GM18508 (cell line): ENCODE data around the gene RABL2A.
"Not testable (repeated sequence)": the region's sequence is repeated elsewhere in the genome, so short reads cannot be mapped to it uniquely, and the experiment has no call there.

Source experiments
- ATAC-seq: cut with Tn5 transposase; IDR thresholded peaks from one replicate; pipeline ENCODE4 v1.9.1; 2021; ENCODE audit warnings: moderate number of reproducible peaks; ENCODE audit not compliant: insufficient read depth, unreplicated experiment

Gene RABL2A

DNA sequence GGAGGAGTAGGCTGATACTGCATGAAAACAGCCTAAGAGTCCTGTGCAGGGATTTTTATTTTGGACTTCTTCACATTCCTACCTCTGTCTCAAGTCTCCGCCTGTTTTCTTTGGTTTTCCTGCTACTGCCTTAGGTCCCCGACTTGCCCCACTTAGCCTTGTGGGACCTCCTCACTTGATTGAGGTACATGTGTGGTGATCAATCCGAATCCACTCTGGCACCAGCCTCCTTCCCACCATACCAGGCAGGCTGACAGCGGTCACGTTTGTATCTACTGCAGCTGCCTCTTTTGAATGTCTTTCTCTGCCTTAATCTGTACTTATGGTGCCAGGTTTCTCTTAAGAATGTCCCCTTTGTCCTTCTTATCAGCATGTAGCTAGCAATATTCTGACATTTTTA lies 22.4 kb upstream of the RABL2A start:
- not testable (repeated sequence) for ATAC-seq

DNA sequence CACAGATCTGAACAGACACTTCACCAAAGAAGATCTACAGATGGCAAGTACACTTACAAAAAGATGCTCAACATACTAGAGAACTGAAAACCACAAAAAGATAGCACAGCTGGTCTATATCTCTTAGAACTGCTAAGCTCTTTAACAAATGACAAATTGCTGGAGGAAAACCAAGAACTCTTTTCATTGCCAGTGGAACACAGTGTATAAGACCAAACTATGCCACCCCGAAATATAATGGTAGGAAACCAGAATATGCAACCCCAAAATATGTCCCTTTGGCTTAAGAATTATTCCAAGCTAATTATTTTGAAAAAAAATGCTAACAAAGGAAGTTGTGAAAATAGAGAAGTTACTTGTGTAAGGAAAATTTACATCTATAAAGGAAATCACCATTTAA lies 21.0 kb upstream of the RABL2A start:
- not testable (repeated sequence) for ATAC-seq

DNA sequence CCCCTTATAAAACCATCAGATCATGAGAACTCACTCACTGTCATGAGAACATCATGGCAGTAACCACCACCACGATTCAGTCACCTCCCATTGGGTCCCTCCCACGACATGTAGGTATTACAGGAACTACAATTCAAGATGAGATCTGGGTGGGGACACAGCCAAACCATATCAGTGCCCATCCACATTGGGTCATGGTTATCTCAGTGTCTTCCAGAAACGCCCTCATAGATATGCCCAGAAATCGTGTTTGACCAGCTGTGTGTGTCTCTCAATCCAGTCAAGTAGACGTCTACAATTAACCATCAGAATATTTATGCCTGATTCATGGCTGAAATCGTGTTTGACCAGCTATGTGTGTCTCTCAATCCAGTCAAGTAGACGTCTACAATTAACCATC lies 17.2 kb upstream of the RABL2A start:
- not testable (repeated sequence) for ATAC-seq

DNA sequence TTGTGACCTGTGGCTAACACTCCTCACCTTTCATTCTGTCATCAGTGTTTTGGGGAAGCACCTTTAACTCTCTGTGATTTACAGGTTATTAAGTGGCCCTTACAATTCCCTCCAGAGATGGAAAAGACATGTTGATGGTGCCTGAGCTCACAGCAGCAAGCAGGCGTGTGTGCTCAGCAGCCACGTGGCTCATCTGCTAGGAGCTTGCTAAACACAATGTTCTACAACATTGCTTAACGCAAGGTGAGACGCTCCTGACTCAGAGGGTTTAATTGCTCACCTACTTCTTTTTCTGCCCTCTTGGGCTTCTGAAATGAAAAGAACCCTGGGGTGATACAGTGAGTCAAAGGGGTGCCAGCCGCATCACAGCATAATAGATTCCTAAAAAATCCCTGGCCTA lies 6.1 kb upstream of the RABL2A start:
- ATAC-seq: not testable (repeated sequence)

DNA sequence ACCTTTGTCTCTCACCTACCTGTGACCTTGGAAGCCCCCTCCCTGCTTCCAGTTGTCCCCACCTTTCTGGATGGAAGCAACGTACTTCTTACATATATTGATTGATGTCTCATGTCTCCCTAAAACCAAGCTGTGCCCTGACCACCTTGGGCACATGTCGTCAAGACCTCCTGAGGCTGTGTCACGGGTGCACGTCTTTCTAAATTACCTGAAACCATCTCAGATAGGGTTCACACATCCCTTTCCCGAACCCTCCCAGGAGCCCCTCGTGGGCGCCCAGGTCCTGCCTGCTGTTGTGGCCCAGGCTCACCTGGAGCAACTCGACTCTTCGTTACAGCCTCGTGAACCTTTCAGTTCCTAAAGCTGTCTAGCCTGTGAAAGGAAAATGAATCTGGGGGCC lies 1.2 kb upstream of the RABL2A start:
- ATAC-seq: not testable (repeated sequence)

DNA sequence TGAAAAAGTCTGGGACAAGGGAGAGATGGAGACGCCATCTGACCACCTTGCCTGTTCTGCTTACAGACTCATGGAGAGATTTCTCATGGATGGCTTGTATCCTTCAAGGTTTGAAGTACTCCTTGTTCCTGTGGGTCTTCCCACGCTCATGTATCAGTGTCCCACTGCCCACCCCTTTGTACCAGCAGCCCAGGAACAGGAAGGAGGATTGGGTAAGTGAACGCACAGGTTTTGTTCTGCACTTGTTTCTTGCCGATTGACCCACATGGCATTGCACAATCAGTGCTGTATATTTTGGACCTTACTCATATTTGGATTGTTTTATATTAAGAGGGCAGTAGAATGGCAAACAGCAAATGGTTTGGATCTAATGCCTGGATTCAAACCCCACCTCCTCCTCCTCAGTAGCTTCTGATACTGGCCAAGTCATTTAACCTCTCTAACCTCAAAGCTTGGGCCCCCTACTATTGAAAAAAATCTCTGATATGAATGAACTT lies 5.8 kb downstream of the RABL2A start:
- ATAC-seq: not testable (repeated sequence)

DNA sequence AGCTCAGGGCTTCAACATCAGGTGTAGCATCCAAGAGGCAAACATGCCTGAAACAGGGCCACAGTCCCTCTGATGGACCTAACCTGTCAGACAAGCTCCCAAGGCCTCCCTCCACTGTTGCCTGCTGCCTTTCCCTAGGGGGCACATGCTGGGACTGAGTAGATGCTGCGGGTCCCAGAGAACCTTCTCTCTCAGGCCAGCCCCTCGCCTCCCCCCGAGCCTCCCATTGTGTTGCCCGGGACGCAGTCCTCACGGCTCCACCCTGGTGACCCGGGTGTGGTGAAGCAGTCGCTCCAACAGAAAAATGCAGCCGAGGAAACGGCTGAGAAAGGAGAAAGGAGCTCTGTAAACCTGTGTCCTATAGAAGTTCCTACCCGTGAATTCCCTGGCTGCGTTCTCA lies 8.3 kb downstream of the RABL2A start:
- not testable (repeated sequence) for ATAC-seq

DNA sequence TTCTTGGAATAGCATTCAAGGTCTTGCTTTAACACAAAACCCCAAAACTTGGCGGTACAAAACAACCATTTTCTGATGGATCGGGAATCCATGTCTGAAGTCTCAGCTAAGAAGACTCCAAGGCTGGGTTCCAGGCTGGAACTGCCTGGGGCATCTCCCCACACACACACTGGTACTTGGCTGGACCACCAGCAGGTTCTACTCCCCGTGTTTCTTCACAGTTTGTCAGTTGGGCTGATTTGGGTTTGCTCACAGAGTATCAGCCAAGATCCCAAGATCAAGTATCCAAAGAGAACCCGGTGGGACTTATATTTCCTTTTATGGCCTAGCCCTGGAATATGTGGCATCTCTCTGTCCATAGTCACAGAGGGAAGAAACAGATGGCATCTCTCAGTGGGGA lies 9.2 kb downstream of the RABL2A start:
- not testable (repeated sequence) for ATAC-seq

DNA sequence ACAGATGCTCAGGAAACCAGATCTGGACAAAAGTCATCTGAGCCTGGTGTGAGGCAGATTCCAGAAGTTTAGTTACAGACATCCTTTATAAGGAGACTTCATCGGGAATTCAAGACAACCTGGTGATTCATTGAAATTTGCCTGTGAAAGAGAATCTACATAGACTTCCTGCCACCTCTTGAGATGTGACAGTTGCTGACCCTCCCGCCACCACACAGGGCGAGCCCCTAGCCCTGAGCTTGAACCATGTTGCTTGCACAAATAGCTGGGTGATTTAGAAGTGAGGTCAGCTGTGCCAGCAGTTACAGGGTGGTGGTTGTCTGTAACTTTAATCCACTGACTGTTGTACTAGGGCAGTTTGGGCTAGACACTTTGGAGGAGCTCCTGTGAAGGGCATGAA lies 11.0 kb downstream of the RABL2A start:
- not testable (repeated sequence) for ATAC-seq

DNA sequence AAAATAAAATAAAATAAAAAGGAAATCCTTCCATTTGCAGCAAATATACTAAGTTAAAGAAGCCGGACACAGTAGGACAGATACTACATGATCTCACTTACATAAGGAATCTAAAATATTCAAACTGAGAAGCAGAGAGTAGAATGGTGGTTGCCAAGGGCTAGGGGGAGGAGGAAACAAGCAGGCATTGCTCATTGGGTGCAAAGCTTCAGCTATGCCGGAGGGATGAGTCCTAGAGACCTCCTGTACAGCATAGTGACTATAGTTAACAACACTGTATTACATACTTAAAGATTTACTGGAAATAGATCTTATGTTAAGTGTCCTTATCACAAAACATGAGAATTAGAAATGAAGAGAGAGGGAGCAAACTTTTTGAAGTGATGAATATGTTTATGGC lies 19.2 kb downstream of the RABL2A start:
- ATAC-seq: not testable (repeated sequence)

DNA sequence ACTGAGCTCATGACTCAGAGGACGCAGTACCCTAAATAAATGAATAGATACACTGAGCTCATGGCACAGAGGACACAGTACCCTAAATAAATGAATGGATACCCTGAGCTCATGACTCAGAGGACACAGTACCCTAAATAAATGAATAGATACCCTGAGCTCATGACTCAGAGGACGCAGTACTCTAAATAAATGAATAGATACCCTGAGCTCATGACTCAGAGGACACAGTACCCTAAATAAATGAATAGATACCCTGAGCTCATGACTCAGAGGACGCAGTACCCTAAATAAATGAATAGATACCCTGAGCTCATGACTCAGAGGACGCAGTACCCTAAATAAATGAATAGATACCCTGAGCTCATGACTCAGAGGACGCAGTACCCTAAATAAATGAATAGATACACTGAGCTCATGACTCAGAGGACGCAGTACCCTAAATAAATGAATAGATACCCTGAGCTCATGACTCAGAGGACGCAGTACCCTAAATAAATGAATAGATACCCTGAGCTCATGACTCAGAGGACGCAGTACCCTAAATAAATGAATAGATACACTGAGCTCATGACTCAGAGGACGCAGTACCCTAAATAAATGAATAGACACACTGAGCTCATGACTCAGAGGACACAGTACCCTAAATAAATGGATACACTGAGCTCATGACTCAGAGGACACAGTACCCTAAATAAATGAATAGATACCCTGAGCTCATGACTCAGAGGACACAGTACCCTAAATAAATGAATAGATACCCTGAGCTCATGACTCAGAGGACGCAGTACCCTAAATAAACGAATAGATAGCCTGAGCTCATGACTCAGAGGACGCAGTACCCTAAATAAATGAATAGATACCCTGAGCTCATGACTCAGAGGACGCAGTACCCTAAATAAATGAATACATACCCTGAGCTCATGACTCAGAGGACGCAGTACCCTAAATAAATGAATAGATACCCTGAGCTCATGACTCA lies 24.1 kb downstream of the RABL2A start:
- not testable (repeated sequence) for ATAC-seq

DNA sequence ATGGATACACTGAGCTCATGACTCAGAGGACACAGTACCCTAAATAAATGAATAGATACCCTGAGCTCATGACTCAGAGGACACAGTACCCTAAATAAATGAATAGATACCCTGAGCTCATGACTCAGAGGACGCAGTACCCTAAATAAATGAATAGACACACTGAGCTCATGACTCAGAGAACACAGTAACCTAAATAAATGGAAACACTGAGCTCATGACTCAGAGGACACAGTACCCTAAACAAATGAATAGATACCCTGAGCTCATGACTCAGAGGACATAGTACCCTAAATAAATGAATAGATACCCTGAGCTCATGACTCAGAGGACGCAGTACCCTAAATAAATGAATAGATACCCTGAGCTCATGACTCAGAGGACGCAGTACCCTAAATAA lies 25.5 kb downstream of the RABL2A start:
- not testable (repeated sequence) for ATAC-seq

DNA sequence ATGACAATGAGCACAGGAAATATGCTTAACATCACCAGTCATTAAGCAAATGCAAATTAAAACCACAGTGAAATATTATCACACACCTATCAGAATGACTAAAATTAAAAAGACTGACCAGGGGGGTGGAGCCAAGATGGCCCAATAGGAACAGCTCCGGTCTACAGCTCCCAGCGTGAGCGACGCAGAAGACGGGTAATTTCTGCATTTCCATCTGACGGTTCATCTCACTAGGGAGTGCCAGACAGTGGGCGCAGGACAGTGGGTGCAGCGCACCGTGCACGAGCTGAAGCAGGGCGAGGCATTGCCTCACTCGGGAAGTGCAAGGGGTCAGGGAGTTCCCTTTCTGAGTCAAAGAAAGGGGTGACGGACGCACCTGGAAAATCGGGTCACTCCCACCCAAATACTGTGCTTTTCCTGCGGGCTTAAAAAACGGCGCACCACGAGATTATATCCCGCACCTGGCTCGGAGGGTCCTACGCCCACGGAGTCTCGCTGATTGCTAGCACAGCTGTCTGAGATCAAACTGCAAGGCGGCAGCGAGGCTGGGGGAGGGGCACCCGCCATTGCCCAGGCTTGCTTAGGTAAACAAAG lies 29.1 kb downstream of the RABL2A start:
- ATAC-seq: not testable (repeated sequence)

DNA sequence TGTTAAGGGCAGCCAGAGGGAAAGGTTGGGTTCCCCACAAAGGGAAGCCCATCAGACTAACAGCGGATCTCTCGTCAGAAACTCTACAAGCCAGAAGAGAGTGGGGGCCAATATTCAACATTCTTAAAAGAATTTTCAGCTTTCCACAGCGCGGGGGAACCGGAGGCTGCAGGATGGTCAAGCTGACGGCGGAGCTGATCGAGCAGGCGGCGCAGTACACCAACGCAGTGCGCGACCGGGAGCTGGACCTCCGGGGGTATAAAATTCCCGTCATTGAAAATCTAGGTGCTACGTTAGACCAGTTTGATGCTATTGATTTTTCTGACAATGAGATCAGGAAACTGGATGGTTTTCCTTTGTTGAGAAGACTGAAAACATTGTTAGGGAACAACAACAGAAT lies 30.7 kb downstream of the RABL2A start:
- ATAC-seq: not testable (repeated sequence)

DNA sequence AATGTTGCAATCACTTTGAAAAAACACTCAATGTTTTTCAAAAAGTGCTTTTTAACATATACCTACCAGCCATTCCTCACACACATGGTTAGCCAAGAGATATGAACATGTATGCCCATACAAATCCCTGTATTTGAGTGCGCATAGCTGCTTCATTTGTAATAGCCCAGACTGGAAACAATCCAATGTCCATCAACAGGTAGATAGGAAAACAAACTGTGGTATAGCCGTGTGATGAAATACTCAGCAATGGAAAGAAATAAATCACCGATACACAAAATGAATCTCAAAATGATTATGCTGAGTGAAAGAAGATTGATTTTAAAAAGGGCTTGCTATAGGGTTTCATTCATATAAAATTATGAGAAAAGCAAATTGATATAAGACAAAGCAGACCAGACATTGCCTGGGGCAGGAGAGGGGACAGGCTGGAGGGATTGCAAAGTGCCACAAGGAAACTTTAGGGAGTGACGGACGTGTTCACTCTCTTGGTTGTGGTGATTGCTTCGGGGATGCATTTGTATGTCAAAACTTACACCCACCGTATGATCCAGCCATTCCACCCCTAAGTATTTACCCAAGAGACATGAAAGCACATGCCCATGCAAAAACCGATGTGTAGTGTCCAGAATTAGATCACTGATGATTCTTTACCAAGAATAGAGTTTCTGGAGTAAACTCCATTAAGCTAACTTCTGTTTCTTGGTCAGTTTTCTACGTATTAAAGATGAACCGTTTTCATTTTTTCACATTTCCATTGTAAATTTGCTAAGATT lies 36.4 kb downstream of the RABL2A start:
- ATAC-seq: not testable (repeated sequence)

DNA sequence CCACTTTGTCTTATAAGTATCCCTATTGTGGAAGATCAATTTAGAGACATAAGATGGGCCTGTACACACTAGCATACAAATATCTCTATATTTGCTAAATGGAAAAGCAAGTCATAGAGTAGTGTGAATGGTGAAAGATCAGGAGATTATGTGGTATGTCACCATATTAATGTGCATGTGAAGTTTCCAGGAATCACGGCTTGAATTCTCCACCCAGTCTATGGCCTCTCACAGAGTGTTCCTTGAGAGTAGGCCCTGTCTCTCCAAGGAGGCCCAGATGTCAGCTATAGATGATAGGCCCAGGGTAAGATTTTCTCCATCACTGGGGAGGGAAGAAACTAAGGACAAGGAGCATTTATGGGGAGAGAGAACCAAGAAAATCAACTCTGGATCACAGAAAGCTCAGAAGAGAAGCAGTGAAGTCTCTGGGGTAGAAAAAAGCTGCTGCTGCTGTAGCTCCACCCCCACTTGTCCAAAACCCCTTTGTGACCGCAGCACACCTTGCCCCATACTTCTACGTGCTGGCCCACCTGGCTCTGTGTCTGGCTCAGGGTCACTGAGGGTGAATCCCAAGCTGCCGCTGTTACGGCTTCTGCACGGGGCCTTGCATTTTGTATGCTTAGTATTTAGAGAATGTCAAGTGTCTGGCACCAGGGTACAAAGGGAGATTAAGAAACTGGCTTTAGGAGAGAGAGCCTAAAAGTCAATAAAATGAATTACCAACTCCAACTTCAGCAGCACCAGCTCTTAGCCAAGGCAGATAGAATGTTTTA lies 37.9 kb downstream of the RABL2A start:
- ATAC-seq: not testable (repeated sequence)

DNA sequence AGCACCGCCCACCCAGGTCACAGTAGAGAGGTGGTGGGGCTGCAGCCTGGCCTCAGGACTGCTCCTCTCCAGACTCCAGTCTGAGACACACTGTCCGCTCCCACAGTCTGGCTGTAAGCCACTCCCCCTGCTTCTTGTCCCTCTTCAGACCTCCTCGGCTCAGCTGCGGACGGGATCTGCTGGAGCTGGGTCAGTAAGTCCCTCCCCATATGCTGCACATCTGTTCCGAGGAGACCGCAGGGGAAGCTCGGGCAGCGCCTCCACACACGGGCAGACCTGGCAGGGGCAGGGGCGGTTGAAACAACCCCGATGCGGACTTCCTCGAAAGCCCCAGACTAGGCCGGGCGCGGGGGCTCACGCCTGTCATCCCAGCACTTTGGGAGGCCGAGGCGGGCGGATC lies 41.9 kb downstream of the RABL2A start:
- not testable (repeated sequence) for ATAC-seq

DNA sequence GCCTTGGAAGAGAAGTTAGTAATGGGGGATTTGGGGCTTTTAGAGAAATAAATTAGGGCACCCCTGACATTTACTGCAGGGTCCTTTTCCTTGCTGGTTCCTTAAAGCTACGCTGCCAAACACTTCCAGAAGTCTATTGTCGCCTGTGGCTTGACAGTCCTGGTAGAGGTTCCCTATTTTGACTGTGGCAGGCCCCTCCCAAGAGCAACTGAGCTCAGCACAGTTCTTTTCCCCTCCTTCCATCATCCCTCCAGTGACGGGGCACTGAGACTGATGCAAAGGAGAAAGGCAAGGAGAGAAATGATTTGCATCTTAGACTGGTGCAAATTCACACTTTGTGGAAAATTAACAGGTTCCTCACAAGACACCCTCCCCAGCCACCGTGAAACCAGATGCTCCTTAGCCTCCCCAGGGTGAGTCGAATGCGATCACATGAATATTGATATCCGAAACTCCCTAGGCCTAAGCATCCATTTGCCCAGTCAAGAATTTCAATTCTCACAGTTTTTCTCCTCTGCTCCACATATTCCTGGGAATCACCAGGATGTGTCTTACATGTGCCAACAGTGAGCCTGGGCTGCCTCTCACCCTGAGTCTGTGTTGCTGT lies 45.4 kb downstream of the RABL2A start:
- no peak for ATAC-seq

DNA sequence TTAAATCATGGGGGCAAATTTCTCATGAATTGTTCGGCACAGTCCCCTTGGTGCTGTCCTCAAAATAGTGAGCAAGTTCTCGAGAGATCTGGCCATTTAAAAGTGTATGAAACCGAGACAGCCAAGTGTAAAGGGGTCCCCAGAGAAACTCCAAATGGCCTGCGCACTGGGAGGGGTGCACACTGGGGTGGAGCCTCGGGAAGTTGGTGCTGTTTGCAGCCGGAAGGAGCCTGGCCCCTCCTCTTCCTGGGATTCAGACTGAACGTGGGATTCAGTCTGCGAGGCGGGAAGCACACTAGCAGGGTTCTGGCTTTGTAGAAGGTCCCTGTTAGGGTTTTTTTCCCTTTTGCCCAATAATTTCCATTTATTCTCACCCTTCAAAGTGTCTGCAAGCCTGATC lies 48.8 kb downstream of the RABL2A start:
- ATAC-seq: no peak
